Omental fat pad (tissue), 4 donors: Measurements from ENCODE around the gene TEX12. TPM values are rescaled to one million over a fixed set of nuclear protein-coding genes. Genes with fewer than 3 reads are reported as not detected.

Source experiments
- ATAC-seq: fragments of 150-250 bp; one replicate; pipeline ENCODE4 v1.9.1; 2016; ENCODE audit warnings: mild to moderate bottlenecking, moderate library complexity; ENCODE audit not compliant: low FRiP score
- DNase-seq: peaks from one replicate; pipeline ENCODE4 v3.0.0-alpha.2; 2019; ENCODE audit warnings: low spot score
- CTCF ChIP-seq, 3 donors: fragments of 450-650 bp; IDR thresholded peaks; one replicate each; pipeline ENCODE4 v1.5.1; 2016 to 2017; ENCODE audit warnings: antibody characterized with exemption in 3 of 3, mild to moderate bottlenecking in 3 of 3, moderate library complexity in 2 of 3
- total RNA-seq, 4 donors: library from RNA; depleted of rRNA; stranded (reverse); fragments of >200 nt; gene quantifications; one replicate each; pipeline ENCODE4 v1.1.0, GENCODE V29; 2016

TEX12 gene
- total RNA-seq: under 1 TPM in 1 of 4 donors, not detected in 3; 0.96 TPM

- DNase-seq (no peak), ATAC-seq (no peak)
- TF ChIP-seq CTCF (IDR thresholded peaks at IDR 0.05): no peak
These were observed at the start of gene TEX12 for GRCh38 chr11:112167145-112167544. TSS of gene TEX12 (plus strand) at chr11:112167372. CDS start at chr11:112169269, 1,897 bp downstream.

- DNase-seq (no peak), ATAC-seq (no peak)
- no peak for TF ChIP-seq CTCF (IDR thresholded peaks at IDR 0.05)
These were observed 49.0 kb upstream of the TEX12 start for GRCh38 chr11:112118176-112118575.

GRCh38 chr11:112121981-112122615 lies 45.1 kb upstream of the TEX12 start:
- no peak for TF ChIP-seq CTCF (IDR thresholded peaks at IDR 0.05)
- ATAC-seq: no peak
- no peak for DNase-seq

GRCh38 chr11:112123129-112123528 lies 44.0 kb upstream of the TEX12 start:
- no peak for ATAC-seq
- no peak for DNase-seq
- no peak for TF ChIP-seq CTCF (IDR thresholded peaks at IDR 0.05)

GRCh38 chr11:112127056-112127455 lies 40.1 kb upstream of the TEX12 start:
- no peak for DNase-seq
- no peak for TF ChIP-seq CTCF (IDR thresholded peaks at IDR 0.05)
- no peak for ATAC-seq

GRCh38 chr11:112128483-112129121 lies 38.6 kb upstream of the TEX12 start:
- ATAC-seq: no peak
- peak; percentile 37 for DNase-seq
- TF ChIP-seq CTCF (IDR thresholded peaks at IDR 0.05): no peak

GRCh38 chr11:112129656-112130055 lies 37.5 kb upstream of the TEX12 start:
- no peak for DNase-seq
- no peak for ATAC-seq
- no peak for TF ChIP-seq CTCF (IDR thresholded peaks at IDR 0.05)
